H1 (cell line): ENCODE measurements around the gene PAK2. TPM values are rescaled to one million over a fixed set of nuclear protein-coding genes. Genes with fewer than 3 reads are reported as not detected.

ENCODE experiments used
- CTCF ChIA-PET: fragments of 300-600 bp; sonication (Branson Sonifier 250); formaldehyde crosslinking; loops from one replicate; lab custom pipeline; 2021; ENCODE audit not compliant: partially characterized antibody; lab: Charles Lee
- POLR2A ChIA-PET: fragments of 300-600 bp; sonication (Branson Sonifier 250); formaldehyde crosslinking; loops from one replicate; lab custom pipeline; 2021; ENCODE audit warnings: inconsistent platforms; ENCODE audit not compliant: partially characterized antibody; lab: Charles Lee
- DNase-seq, 2 experiments: peaks; one replicate each; pipeline versions ENCODE4 v3.0.0 to v3.0.0-alpha.2; 2010 to 2022; ENCODE audit warnings: low spot score in 2 of 2, low read depth in 1 of 2, mixed read lengths in 1 of 2
- FAIRE-seq: peaks from 2 replicates; lab custom pipeline; 2011; peaks lifted over from hg19 to GRCh38; lab: Jason Lieb, UNC
- H2AFZ ChIP-seq: 2 replicates; pipeline ENCODE4 v1.8.1; 2012; ENCODE audit warnings: low read length, inconsistent platforms
- H2AK5ac ChIP-seq: 2 replicates; pipeline ENCODE4 v1.6.1; 2013; ENCODE audit warnings: low read depth, low read length
- H2BK120ac ChIP-seq: replicated peaks from 2 replicates; pipeline ENCODE3; 2013; ENCODE audit warnings: low read depth, low read length, inconsistent platforms
- H2BK12ac ChIP-seq: 2 replicates; pipeline ENCODE4 v1.6.1; 2013; ENCODE audit warnings: low read depth, low read length
- H2BK15ac ChIP-seq: 2 replicates; pipeline ENCODE4 v1.6.1; 2013; ENCODE audit warnings: low read length
- H2BK20ac ChIP-seq: 2 replicates; pipeline ENCODE4 v1.6.1; 2013; ENCODE audit warnings: low read length
- H2BK5ac ChIP-seq: 2 replicates; pipeline ENCODE4 v1.6.1; 2013; ENCODE audit warnings: low read depth, low read length
- H3K14ac ChIP-seq: 2 replicates; pipeline ENCODE4 v1.6.1; 2013; ENCODE audit warnings: inconsistent platforms; ENCODE audit not compliant: insufficient read length
- H3K18ac ChIP-seq: 2 replicates; pipeline ENCODE4 v1.6.1; 2013; ENCODE audit warnings: low read length; ENCODE audit errors: extremely low read depth
- H3K23ac ChIP-seq: 2 replicates; pipeline ENCODE4 v1.6.1; 2013; ENCODE audit warnings: inconsistent platforms; ENCODE audit not compliant: insufficient read length
- H3K23me2 ChIP-seq: 2 replicates; pipeline ENCODE4 v1.6.1; 2013; ENCODE audit warnings: low read depth, low read length
- H3K27ac ChIP-seq: 2 replicates; pipeline ENCODE4 v1.6.1; 2011; ENCODE audit warnings: low read depth, low read length, inconsistent platforms
- H3K27me3 ChIP-seq, 4 experiments: replicated peaks in 1 of 4; 1 replicate in 1 of 4; 2 replicates in 3 of 4; pipeline versions ENCODE4 v1.6.1 to v1.8.1; 2011 to 2013; ENCODE audit warnings: low read length in 3 of 4, mild to moderate bottlenecking in 3 of 4, inconsistent platforms in 2 of 4, mixed read lengths in 2 of 4, moderate library complexity in 1 of 4; ENCODE audit not compliant: control insufficient read depth in 3 of 4, insufficient read depth in 3 of 4; ENCODE audit errors: extremely low read depth in 1 of 4
- H3K36me3 ChIP-seq, 4 experiments: 2 replicates each; pipeline versions ENCODE4 v1.6.1 to v1.8.1; 2011 to 2013; ENCODE audit warnings: mild to moderate bottlenecking in 4 of 4, low read length in 3 of 4, moderate library complexity in 2 of 4, control low read depth in 1 of 4, inconsistent platforms in 1 of 4; ENCODE audit not compliant: insufficient read depth in 4 of 4, control insufficient read depth in 2 of 4
- H3K4ac ChIP-seq: replicated peaks from 2 replicates; pipeline ENCODE3; 2013; ENCODE audit warnings: low read length, low read depth, mixed read lengths, inconsistent platforms; ENCODE audit not compliant: insufficient read length
- H3K4me1 ChIP-seq, 4 experiments: replicated peaks in 1 of 4; 1 replicate in 1 of 4; 2 replicates in 3 of 4; pipeline versions ENCODE4 v1.6.1 to v1.8.1; 2011 to 2013; ENCODE audit warnings: low read length in 3 of 4, inconsistent platforms in 2 of 4, mixed read lengths in 1 of 4; ENCODE audit not compliant: insufficient read depth in 4 of 4, control insufficient read depth in 3 of 4
- H3K4me2 ChIP-seq, 2 experiments: 2 replicates each; pipeline versions ENCODE4 v1.6.1 to v1.8.1; 2011 to 2013; ENCODE audit warnings: low read depth in 2 of 2, low read length in 2 of 2, control low read depth in 1 of 2, inconsistent platforms in 1 of 2, mild to moderate bottlenecking in 1 of 2; ENCODE audit not compliant: insufficient read depth in 1 of 2
- H3K4me3 ChIP-seq, 4 experiments: fragments of 200-600, 300-600 bp in 1 of 4; sonication (generic), shearing (Covaris generic), sonication (Bioruptor Twin) in 1 of 4; 2 replicates each; pipeline versions ENCODE4 v1.5.1 to v1.8.1; 2011 to 2016; ENCODE audit warnings: low read length in 4 of 4, low read depth in 3 of 4, control low read depth in 2 of 4, inconsistent platforms in 2 of 4, mild to moderate bottlenecking in 2 of 4, mixed read lengths in 1 of 4, moderate library complexity in 1 of 4; ENCODE audit not compliant: insufficient read depth in 2 of 4; ENCODE audit errors: extremely low read depth in 1 of 4
- H3K56ac ChIP-seq: replicated peaks from 2 replicates; pipeline ENCODE3; 2013; ENCODE audit warnings: low read depth, mild to moderate bottlenecking, mixed read lengths, low read length, inconsistent platforms; ENCODE audit not compliant: insufficient read length
- H3K79me1 ChIP-seq: 2 replicates; pipeline ENCODE4 v1.6.1; 2013; ENCODE audit warnings: low read depth, low read length, control low read depth
- H3K79me2 ChIP-seq, 2 experiments: 2 replicates each; pipeline versions ENCODE4 v1.6.1 to v1.8.1; 2012 to 2013; ENCODE audit warnings: low read length in 2 of 2, mild to moderate bottlenecking in 2 of 2, inconsistent platforms in 1 of 2; ENCODE audit not compliant: insufficient read depth in 2 of 2, control insufficient read depth in 1 of 2
- H3K9ac ChIP-seq, 4 experiments: replicated peaks in 1 of 4; 1 replicate in 1 of 4; 2 replicates in 3 of 4; pipeline versions ENCODE4 v1.6.1 to v1.8.1; 2011 to 2013; ENCODE audit warnings: low read depth in 3 of 4, low read length in 3 of 4, control low read depth in 2 of 4, mild to moderate bottlenecking in 2 of 4, moderate library complexity in 2 of 4, inconsistent platforms in 1 of 4; ENCODE audit errors: extremely low read depth in 1 of 4
- H3K9me3 ChIP-seq, 2 experiments: 2 replicates each; pipeline versions ENCODE4 v1.6.1 to v1.8.1; 2012 to 2013; ENCODE audit warnings: mild to moderate bottlenecking in 2 of 2, moderate library complexity in 2 of 2, control low read depth in 1 of 2, inconsistent platforms in 1 of 2, low read depth in 1 of 2, low read length in 1 of 2, mixed read lengths in 1 of 2; ENCODE audit not compliant: insufficient read depth in 2 of 2
- H4K20me1 ChIP-seq, 2 experiments: replicated peaks in 1 of 2; 2 replicates each; pipeline versions ENCODE3 to v1.8.1; 2011 to 2013; ENCODE audit warnings: inconsistent platforms in 2 of 2, low read length in 2 of 2, mild to moderate bottlenecking in 1 of 2; ENCODE audit not compliant: insufficient read depth in 2 of 2, control insufficient read depth in 1 of 2
- H4K5ac ChIP-seq: 2 replicates; pipeline ENCODE4 v1.6.1; 2013; ENCODE audit warnings: low read length, low read depth, mixed read lengths, inconsistent platforms; ENCODE audit not compliant: insufficient read length
- H4K8ac ChIP-seq: 2 replicates; pipeline ENCODE4 v1.8.0; 2013; ENCODE audit warnings: mild to moderate bottlenecking, moderate library complexity, low read length, inconsistent platforms; ENCODE audit not compliant: insufficient read depth; ENCODE audit errors: extremely low read depth
- H4K91ac ChIP-seq: replicated peaks from 2 replicates; pipeline ENCODE3; 2013; ENCODE audit warnings: low read length, mixed read lengths, inconsistent platforms; ENCODE audit not compliant: insufficient read length
- BACH1 ChIP-seq: IDR thresholded peaks from 2 replicates; pipeline ENCODE4 v1.6.1; 2012; ENCODE audit warnings: low read length, improper control_type of control experiment
- BRCA1 ChIP-seq: IDR thresholded peaks from 2 replicates; pipeline ENCODE4 v1.6.1; 2012; ENCODE audit warnings: low read depth, low read length, improper control_type of control experiment
- CTBP2 ChIP-seq: IDR thresholded peaks from 2 replicates; pipeline ENCODE4 v1.7.0; 2011; ENCODE audit warnings: borderline replicate concordance, mild to moderate bottlenecking, moderate library complexity, mixed read lengths, low read length; ENCODE audit not compliant: insufficient read depth, insufficient read length
- E2F6 ChIP-seq: IDR thresholded peaks from 2 replicates; pipeline ENCODE4 v1.6.1; 2012; ENCODE audit warnings: inconsistent platforms
- HDAC6 ChIP-seq: IDR thresholded peaks from one replicate; pipeline ENCODE4 v1.7.1; 2012; ENCODE audit warnings: low read depth, mild to moderate bottlenecking, inconsistent platforms, low read length, moderate library complexity
- KDM4A ChIP-seq: IDR thresholded peaks from one replicate; pipeline ENCODE4 v1.7.1; 2012; ENCODE audit warnings: low read depth, mild to moderate bottlenecking, moderate library complexity, low read length, inconsistent platforms; ENCODE audit not compliant: severe bottlenecking
- MAFK ChIP-seq: IDR thresholded peaks from 2 replicates; pipeline ENCODE4 v1.6.1; 2012; ENCODE audit warnings: low read depth, mild to moderate bottlenecking, improper control_type of control experiment, low read length
- NRF1 ChIP-seq: IDR thresholded peaks from 2 replicates; pipeline ENCODE4 v1.6.1; 2011; ENCODE audit warnings: mild to moderate bottlenecking, low read depth, low read length, improper control_type of control experiment
- PHF8 ChIP-seq: fragments of 200-600 bp; sonication (generic); conservative IDR thresholded peaks from 2 replicates; pipeline ENCODE4 v1.7.1; 2012; ENCODE audit warnings: low read depth, mild to moderate bottlenecking, inconsistent platforms, low read length, moderate library complexity
- SIX5 ChIP-seq: IDR thresholded peaks from 2 replicates; pipeline ENCODE4 v1.6.1; 2011; ENCODE audit warnings: mild to moderate bottlenecking, low read depth, low read length
- SP2 ChIP-seq: IDR thresholded peaks from 2 replicates; pipeline ENCODE4 v1.6.1; 2012; ENCODE audit warnings: mild to moderate bottlenecking, low read length, inconsistent platforms
- SUZ12 ChIP-seq: fragments of 200-600 bp; sonication (generic); IDR thresholded peaks from 2 replicates; pipeline ENCODE4 v1.6.1; 2012; ENCODE audit warnings: mild to moderate bottlenecking, inconsistent platforms, low read length, moderate library complexity, mixed read lengths
- TAF7 ChIP-seq: optimal IDR thresholded peaks from 2 replicates; pipeline ENCODE3; 2011; ENCODE audit warnings: low read depth, mild to moderate bottlenecking, inconsistent platforms, low read length, moderate library complexity, borderline replicate concordance
- WGBS, 2 experiments: shearing (Covaris generic) in 1 of 2; methylation state at CpG; one replicate each; pipeline versions ENCODE4 v1.1.6 to v1.1.7; 2013 to 2015; ENCODE audit warnings: low lambda C conversion rate in 2 of 2, mixed read lengths in 2 of 2, inconsistent platforms in 1 of 2, low coverage in 1 of 2, missing lambda C conversion rate in 1 of 2; ENCODE audit not compliant: insufficient replicate concordance in 2 of 2, insufficient coverage in 1 of 2, insufficient read length in 1 of 2; ENCODE audit errors: extremely low coverage in 1 of 2, missing lambda C conversion rate in 1 of 2; 5-methylcytosine and 5-hydroxymethylcytosine counted together
- polyA plus RNA-seq, 7 experiments: library from polyadenylated mRNA; depleted of rRNA in 3 of 7; stranded (reverse) in 5 of 7; unstranded in 2 of 7; fragments of >200 nt in 5 of 7; fragments of 200-250 nt in 2 of 7; gene quantifications; 1 replicate in 5 of 7; 2 replicates in 1 of 7; 4 replicates in 1 of 7; pipeline versions ENCODE4 v1.2.1 to v1.2.3, GENCODE V29; 2011 to 2013; ENCODE audit warnings: missing spikeins in 2 of 7, mixed read lengths in 2 of 7
- total RNA-seq: library from RNA; stranded (reverse); fragmentation: NEBNext Ultra II Directional; extraction: Animal tissue kit (Norgen Biotek cat#: 25700); gene quantifications from 2 replicates; pipeline ENCODE4 v1.2.1, GENCODE V29; 2021

Gene PAK2
- total and polyA plus RNA-seq, 2 of the 8 experiments (the other 6 are each of a cell fraction or from before 2014, with no cell fraction given): 13.1 to 60.5 TPM

DNA sequence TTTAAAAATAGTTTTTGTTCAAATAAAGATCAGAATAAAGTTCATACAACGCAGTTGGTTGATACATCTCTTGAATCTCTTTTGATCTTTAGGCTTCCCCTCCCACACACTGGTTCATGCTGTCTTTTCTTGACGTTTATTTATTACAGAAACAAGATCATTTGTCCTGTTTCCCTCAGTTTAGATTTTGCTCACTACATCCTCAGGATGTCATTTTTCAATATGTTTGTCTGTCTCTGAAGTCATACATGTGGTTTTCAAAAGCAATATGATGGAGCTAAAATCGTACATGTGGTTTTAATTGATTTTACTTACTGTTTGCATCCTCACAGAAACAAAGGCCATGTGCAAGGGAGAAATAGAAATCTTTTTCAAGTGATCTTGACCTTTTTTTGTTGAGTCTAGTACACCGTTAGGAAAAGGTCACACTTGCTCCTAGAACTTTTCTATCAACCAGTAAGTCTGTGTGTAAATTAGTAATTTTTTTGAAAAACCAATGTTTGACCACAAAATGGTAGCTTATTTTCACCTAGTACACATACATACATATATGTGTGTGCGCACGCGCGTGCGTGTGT, 64.3 kb downstream of the PAK2 start:
- H2BK20ac ChIP-seq: no peak overlapping the region
- no peak overlapping the region for H4K91ac ChIP-seq
- ChIA-PET CTCF (interaction anchor here (0.7 to 1.0 kb wide), 2 partner anchors 10 to 119 kb away, joined by 3 read pairs; no protein-coding TSS in a partner anchor), POLR2A (no interaction called here)
- peaks cover 0 to 2% of the 10 kb centered on the region in 2 experiments for H4K20me1 ChIP-seq
- no peaks in the 10 kb centered on the region for H3K23me2 ChIP-seq
- H3K79me1 ChIP-seq: peaks cover 3% of the 10 kb centered on the region; the same call in 1 of the 2 replicates
- no peak overlapping the region for H4K5ac ChIP-seq
- H3K14ac ChIP-seq: no peak overlapping the region
- H3K56ac ChIP-seq: no peak overlapping the region
- H4K8ac ChIP-seq: no peak overlapping the region
- DNase-seq (no peak), FAIRE-seq (no peak)
- H3K4me1 ChIP-seq: no peaks in the 10 kb centered on the region
- H3K79me2 ChIP-seq: peaks cover 0 to 6% of the 10 kb centered on the region in 2 experiments; a peak in 2 of 4 replicates
- no peak overlapping the region for H2BK120ac ChIP-seq
- peaks cover 4 to 50% (median 31%) of the 10 kb centered on the region in 4 experiments for H3K36me3 ChIP-seq
- no peak overlapping the region for H3K27ac ChIP-seq
- H2BK5ac ChIP-seq: no peak overlapping the region
- no peak overlapping the region for H3K18ac ChIP-seq
- H2BK15ac ChIP-seq: no peak overlapping the region
- H2AK5ac ChIP-seq: no peak overlapping the region
- no peak overlapping the region for H3K23ac ChIP-seq
- no peak overlapping the region for H3K4me2 ChIP-seq
- H3K27me3 ChIP-seq: no peaks in the 10 kb centered on the region
- no peak overlapping the region for H3K9ac ChIP-seq
- H3K4me3 ChIP-seq: no peak overlapping the region
- no peak overlapping the region for H2BK12ac ChIP-seq
- no peak overlapping the region for H2AFZ ChIP-seq
- H3K9me3 ChIP-seq: no peaks in the 10 kb centered on the region
- 95% methylated on average over 9 of the region's 9 CpGs; no CpG with 5 or more reads in 1 of the 2 experiments for WGBS, 2 experiments
- H3K4ac ChIP-seq: no peak overlapping the region
- TF ChIP-seq HDAC6: no peak
- no peak for TF ChIP-seq TAF7
- no peak for TF ChIP-seq NRF1
- no peak for TF ChIP-seq BRCA1
- TF ChIP-seq MAFK: no peak
- no peak for TF ChIP-seq KDM4A
- TF ChIP-seq CTBP2: no peak
- TF ChIP-seq BACH1: no peak
- TF ChIP-seq PHF8: no peak
- TF ChIP-seq SIX5: no peak
- TF ChIP-seq SP2: no peak
- no peak for TF ChIP-seq E2F6
- no peak for TF ChIP-seq SUZ12
